ENCODE data around the gene MAP2K4.
"Not testable (repeated sequence)": the region's sequence is repeated elsewhere in the genome, so short reads cannot be mapped to it uniquely, and the experiment has no call there.

MAP2K4 gene

DNA sequence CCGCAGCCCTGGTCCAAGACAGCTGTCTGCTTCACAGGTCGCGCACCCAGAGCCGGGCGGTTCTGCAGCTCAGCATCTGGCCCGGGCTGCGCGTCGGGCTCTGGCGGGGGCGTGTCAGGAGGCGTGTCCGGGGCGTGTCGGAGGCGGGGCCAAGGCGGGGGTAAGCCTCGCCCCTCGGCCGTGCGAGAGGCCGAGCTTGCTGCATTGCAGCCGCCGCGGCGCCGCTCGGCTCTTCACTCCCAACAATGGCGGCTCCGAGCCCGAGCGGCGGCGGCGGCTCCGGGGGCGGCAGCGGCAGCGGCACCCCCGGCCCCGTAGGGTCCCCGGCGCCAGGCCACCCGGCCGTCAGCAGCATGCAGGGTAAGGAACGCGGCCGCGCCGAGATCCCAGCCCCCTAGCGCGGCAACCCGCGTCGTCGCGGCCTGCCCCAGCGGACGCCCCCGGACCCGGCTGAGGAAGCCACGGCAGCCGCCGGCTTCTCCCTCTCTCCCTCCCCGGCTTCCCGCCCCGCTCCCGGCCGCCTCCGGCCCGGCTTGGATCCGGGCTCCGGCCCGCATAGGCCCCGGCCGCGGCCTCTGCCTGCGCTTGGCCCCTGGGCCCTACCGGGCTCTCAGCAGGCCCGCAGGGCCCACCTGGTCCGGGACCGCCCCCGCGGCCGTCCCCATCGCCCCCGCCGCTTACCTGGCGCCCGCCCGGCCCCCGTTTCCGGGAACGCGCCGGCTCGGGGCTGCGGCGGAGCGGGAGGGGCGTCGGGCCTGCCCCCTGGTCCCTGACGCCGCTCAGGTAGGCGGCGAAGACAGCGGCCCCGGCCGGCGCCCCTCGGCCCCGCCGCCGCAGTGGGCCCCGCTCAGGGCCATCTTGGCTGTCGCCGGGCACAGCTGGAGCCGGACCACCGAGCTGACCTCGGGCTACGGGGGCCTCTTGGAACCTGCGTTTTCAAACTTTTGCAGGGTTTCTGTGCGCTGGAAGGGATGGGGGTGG is at the start of gene MAP2K4:
MAP2K4 (plus strand) TSS at position 236 of the 981 bp plus-strand sequence; CDS start at position 246, 10 bp downstream.
- peak; percentile 82 to 90 for DNase-seq (ENCODE audit: low read depth in 2 of 2)

DNA sequence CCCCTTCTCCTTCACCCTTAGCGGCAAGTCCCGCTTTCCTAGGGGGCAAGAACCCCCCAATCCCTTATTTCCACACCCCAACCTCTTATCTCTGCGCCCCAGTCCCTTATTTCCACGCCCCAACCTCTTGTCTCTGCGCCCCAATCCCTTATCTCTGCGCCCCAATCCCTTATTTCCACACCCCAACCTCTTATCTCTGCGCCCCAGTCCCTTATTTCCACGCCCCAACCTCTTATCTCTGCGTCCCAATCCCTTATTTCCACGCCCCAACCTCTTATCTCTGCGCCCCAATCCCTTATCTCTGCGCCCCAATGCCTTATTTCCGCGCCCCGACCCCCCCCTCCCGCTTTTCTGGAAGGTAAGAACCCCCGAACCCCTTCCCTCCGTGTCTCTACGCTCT is 47.9 kb upstream of the MAP2K4 start:
- not testable (repeated sequence) for DNase-seq (ENCODE audit: low read depth in 2 of 2)

DNA sequence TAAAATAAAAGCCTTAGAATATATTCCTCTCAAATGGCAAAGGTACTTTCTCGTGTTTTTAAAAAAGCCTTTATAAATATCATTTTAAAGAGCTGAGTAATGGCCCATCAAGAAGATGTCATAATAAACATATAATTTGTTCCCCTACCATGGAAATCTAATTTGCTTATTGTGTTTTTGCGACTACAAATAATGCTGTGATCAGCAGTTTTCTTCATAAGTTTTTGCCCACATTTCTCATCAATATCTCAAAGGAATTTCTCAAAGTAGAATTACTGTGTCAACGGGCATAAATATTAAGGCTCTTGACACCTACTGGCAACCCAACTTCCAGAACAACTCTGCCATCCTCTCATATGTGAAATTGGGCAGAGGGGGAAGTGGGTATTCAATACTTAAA is 40.9 kb upstream of the MAP2K4 start:
- DNase-seq (ENCODE audit: low read depth in 2 of 2) = no peak

DNA sequence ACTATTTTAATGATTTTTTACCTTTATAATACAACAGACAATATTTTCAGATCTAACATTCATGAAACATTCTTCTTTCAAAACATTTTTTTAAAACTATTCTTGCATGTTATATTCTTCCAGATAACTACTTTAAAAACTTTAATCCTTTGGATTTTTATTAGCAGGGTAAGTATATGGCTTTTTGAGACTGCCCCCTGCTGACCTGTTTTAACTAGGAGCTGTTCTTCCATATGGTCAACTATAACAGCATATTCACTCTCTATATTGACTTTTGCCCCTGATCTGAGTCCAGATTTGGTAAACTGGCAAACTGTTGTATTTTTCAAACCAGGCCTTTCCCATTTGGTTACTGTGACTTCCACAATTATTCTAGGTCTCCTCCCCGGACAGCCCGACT is 39.9 kb upstream of the MAP2K4 start:
- no peak for DNase-seq (ENCODE audit: low read depth in 2 of 2)

DNA sequence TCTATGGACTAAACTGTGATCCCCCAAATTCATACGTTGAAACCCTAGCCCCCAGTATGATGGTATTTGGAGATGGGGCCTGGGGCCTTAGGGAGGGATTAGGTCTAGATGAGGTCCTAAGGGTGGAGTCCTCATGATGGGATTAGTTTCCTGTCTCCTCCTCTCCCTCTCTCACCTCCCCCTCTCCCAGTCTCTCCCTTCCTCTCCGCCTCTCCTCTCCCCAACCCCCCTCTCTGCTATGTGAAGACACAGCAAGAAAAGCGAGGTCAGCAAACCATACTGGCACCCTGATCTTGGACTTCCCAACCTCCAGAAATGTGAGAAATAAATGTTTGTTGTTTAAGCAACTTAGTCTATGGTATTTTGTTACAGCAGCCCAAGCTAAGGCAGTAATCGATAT is 38.8 kb upstream of the MAP2K4 start:
- DNase-seq (ENCODE audit: low read depth in 2 of 2) = no peak

DNA sequence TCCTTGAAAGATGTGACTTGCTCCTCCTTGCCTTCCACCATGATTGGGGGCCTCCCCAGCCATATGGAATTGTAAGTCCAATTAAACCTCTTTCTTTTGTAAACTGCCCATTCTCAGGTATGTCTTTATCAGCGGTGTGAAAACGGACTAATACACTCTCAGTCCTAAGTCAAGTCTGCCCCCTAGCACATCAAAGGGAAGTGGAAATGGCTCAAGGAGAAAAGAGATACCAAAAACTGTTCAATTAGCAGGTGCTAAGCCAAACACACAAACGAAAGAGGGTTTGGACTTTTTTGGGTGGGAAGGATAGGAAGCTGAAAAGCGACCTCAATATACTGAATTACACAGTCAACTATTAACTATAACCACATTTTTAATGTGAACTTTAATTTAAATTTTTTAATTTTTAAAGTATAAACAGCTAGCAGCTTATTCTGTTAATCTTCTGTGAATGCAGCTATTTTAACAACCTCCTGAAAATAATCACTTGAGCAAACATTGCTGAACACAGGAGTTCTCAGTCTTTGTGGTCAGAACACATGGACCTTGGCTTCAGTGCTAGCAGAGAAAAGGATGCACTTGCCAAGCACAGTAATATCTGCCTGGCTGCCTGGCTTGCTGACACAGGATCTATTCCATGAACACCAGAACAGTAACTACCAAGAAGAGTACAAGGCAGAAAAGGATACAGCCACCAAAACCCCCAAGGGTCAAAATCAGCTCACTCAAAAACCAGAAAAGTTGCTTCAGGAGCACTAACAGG is 34.3 kb upstream of the MAP2K4 start:
- no peak for DNase-seq (ENCODE audit: low read depth in 2 of 2)

DNA sequence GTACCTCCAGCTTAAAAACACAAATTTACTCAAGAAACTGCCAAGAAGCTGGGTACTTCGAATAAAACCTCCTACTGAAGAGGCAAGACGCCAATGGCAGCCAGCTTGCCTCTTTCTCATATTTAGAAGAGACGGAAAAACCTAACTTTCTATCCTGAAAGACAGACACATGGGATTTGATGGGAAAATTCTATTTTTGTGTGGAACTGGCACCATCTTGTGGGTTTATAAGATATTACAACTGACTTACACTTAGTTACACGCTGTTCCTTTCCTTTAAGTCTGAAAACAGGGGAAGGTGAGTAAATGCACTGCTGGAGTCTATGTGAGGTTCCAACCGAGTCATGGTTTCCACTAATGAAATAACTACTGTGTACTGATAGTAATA is 33.7 kb upstream of the MAP2K4 start:
- DNase-seq (ENCODE audit: low read depth in 2 of 2) = no peak

DNA sequence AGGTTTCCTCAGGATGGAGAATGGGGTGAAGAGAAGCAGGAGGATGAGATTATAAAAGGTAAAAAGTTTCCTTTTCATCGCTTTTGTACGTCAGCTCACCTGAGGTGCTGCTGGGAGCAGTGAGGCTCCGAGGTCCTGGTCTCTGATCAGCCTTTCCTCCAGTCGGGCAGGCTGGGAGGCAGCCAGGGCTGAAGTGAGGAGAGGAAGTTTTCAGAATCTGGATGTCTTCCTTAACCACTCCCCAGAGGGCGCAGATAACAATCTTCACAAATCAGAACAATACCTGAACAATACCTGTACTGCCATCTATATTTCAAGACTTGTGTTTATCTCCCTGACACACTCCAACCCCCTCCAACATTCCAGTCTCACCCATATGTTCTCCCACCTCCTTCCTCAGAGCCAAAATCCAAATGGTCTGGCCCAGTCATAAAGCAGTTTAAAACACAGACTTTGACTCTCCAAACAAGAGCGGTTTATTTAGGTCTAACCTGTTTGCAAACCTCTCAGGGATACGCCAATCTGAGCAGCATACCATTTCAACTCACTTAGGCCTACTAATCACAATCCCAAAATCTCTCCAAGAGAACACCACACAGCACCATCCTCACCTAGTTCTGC is 30.2 kb upstream of the MAP2K4 start:
- no peak for DNase-seq (ENCODE audit: low read depth in 2 of 2)

DNA sequence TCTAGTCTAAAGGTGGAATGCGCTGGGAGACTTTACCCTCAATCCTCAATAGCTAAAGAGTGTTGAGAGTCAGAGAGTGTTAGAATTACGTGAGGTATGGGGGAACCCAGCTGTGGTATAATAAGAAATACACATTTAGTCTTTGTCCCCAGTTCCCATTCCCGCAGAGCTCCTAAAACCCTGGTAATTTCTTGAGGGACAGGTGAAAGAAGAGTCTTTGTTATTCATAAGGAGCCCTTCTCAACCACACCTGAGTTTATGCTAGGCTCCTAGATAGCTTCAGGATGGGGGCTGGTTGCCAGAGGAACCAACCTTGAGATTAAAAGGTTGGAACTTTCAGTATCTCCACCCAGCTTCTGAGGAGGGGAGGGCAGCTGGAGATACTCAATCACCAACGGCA is 29.2 kb upstream of the MAP2K4 start:
- no peak for DNase-seq (ENCODE audit: low read depth in 2 of 2)

DNA sequence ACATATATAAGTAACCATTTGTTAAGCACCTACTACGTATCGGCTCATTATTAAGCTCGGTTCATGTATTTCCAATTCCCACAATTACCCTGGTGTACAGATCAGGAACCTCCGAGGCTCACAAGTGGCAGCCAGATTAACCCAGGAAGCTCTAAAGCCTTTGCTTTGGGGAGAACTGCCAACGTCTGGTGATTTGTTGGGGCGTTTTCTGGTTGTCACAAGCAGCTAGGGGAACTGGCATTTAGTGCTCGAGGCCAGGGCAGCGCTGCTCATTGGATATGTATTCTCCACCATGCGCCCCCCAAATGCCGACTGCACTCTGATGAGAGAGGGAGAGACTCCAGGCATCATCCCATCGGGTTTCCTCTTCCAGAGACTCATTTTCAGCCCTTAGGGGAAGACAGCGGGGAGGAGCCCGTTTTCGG is 23.9 kb upstream of the MAP2K4 start:
- DNase-seq (ENCODE audit: low read depth in 2 of 2) = peak in 1 of 2 donors; percentile 12

DNA sequence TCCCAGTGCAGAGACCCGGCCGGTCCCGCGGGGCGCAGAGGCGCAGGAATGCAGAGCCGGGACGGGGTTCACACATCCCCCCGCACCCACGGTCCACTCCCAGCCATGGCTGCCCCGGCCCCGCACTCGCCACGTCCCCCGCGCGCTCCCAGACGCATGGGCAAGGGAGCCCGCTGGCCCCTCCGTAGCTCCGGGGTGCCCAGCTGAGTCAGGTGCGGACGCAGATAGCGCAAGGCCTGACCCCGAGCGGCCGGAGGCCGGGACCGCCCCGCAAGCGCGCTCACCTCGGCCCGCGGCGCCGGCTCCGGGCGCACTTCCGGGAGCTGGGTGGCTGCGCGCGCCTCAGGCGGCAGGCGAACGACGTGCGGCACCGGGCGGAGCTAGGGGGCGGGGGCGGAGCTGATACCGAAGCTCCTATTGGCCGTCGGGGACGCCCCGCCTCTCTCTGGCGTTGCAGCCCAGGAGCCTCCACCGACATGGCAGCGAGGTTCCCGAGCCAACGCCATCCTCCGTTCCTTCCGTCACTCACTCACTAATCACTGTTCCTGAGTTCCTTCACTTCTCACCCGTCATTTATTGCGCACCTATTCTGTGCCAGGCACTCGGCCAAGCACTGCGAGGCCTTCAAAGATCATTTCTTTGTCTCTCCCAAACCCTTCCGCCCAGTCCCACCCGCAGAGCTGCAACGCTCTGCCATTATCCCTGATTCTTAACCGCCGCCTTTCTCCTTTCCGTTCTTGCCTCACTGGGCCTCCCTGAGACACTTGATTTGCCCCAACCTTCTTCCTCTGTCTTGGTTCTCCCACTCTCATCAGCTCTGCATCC is 23.3 kb upstream of the MAP2K4 start, which contains the start of gene ZNF18:
ZNF18 (minus strand) TSS at position 329 of the 825 bp plus-strand sequence. CDS start 4,646 bp downstream, outside the sequence.
- DNase-seq (ENCODE audit: low read depth in 2 of 2) = peak; percentile 88 to 95

DNA sequence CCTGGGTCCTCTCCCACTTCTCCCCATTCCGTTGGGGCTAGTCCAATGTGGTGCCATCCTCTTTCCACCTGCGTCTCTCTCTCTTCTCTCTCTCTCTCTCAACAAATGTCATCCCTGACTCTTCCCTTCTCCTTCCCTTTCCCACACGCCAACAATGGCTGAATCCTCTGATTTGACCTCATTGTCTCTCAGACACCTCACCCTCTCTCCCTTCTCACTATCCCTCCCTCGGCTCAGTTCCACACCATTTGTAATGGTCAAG is 22.8 kb upstream of the MAP2K4 start:
- no peak for DNase-seq (ENCODE audit: low read depth in 2 of 2)

DNA sequence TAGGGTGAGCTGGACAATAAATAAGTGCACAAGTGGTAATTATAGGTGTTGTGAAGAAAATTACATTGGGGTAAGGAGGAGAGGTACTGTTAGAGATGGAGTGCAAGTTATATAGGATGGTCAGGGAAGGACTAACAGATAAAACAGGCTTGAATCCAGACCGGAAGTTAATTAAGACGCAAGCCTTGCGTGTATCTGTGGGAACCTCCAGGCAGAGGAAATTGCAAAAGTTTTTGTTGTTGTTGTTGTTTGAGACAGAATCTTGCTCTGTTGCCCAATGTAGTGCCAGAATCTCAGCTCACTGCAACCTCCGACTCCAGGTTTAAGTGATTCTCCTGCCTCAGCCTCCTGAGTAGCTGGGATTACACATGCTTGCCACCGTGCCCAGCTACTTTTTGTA is 21.0 kb upstream of the MAP2K4 start:
- no peak for DNase-seq (ENCODE audit: low read depth in 2 of 2)

DNA sequence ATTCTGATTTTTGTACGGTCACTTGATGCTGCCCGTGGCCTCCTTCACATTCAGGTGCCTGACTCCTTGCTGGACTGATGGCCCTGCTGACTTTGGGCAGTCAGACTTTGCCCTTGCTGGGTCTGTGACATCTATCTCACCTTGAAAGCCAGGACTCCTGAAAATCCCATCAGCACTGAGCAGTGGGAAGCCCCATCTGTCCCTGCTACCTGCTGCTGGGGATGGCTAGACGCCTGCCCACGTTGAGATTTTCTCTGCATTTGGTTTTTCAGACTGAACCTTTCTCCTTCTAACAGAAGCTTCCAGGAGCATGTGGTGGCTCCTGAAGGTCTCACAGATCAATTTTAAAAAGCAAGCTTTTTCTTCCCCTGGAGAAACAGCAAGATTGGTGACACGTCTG is 13.2 kb upstream of the MAP2K4 start:
- no peak for DNase-seq (ENCODE audit: low read depth in 2 of 2)

DNA sequence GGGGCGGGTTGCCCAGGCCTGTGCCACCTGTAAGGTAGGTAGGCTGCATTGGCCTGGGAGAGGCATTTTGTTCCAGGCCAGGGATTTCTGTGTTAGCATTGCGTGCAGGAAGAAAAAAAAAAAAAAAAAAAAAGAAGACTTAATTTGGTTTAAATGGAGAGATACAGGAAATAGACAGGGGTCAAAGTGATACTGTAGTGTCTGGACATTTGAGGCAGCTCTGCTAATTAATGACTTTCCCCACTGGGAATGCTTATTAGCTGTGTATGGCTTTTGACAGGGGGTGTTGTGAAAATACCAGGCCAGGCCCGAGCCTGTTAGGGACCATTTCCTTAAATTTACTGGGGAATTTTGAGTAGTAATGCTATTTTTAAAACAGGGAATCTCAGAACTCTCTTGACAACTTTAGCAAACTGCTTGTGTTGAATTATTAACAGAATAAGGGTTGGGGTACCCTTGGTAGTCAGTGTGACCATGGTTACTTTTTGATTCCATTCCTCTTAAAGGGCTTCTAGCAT is 1.0 kb downstream of the MAP2K4 start:
- no peak for DNase-seq (ENCODE audit: low read depth in 2 of 2)

DNA sequence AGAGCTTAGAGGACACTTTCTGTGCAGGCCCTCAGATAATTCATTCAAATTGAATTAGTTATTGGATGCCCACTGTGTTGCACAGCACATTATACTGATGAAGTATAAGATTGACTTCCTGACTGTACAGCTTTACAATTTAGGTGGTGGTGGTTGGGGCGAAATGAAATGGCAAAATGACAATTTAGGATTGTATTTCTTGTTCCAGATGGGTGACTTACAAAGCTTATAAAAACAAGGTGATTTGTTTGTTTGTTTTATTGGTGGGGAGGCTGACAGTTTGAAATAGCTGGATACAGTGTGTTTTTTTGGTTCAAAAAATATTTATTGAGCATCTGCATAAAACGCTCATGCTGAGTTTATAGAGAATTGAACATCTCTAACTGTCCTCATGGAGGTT is 1.6 kb downstream of the MAP2K4 start:
- no peak for DNase-seq (ENCODE audit: low read depth in 2 of 2)

DNA sequence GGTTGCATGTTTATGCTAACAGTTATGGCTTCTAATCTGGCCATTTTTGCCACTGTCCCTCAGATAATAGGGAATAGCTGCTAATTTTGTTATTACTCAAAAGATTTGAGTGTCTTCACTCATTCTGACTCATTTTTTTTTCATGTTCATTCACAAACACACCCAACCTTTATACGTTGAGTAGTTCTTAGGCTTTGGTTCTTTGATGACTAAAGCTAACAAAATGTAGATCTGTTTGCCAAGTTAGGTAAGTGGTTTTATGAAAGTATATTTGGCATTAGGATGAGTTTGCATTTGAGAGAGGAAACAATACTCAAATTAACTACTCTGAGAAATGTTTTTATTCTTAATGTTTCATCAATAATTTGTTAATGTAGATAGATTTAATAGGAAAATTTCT is 3.6 kb downstream of the MAP2K4 start:
- no peak for DNase-seq (ENCODE audit: low read depth in 2 of 2)

DNA sequence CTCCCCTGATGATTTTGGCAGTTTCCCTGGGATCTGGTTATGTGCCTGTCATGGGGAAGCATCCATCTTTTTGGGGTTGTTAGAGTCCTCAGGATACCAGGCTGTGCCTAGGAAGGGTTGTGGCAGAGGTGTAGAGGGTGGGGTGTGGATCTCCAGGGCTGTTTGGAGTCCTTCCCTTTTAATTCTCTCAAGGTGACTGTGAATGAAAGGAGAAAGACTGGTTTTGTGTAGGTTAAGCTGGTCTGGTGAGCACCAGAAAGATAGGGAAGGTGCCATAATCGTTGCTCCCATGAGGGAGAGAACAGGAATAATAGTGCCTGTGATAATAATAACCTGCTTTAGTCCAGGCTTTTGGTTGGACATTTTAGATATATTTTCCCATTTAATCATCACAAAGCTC is 7.0 kb downstream of the MAP2K4 start:
- no peak for DNase-seq (ENCODE audit: low read depth in 2 of 2)

DNA sequence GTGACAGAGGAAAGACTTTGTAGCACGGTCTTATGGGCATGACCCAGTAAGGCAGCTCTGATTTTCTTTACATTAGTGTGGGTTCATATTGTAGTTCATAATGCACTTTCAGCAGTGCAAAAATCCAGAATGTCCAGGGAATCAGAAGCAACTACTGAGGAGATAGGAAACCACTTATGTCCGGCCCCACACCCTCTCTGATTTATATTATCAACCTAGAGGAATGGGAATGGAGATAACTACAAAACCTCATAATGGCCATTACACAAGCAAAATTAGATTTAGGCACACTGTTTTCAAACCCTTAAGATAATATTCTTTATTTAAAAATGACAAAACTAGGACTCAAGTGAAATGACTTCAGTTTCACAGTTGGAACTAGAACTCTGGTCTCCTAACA is 7.9 kb downstream of the MAP2K4 start:
- no peak for DNase-seq (ENCODE audit: low read depth in 2 of 2)

DNA sequence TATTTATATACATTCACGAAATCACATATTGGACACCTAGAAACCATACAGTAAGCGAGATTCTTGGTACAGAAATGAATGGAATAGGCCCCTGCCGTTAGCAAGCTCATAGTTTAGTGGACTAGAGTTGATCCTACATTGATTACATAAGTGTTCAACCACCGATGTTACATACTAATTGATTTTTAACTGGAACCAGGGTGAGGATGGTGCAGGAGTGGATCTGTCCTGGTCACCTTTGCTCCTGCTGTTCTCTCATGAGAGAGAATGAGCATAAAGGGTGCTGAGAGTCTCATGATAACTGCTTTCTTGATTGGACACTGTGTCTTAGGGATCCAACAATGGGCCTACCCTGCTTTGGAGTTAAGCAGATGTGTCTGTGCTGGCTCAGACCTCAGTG is 13.9 kb downstream of the MAP2K4 start:
- no peak for DNase-seq (ENCODE audit: low read depth in 2 of 2)

DNA sequence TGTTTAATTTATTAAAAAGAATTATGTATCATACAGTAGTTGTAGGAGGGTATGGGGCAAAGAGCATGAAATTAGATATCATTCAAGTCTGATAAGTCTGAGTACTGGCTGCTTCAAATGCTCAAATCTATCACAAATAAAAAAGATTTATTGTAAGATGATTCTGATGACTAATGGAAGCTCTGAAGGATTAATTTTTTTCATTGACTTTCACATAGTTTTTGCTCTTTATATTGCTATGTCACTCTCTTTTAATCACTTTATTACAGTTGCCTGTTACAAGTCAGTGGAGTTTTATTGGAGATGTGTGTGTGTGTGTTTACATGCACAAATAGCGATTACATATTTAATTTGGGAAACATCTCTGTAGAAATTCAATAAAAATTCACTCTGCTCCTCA is 15.0 kb downstream of the MAP2K4 start:
- no peak for DNase-seq (ENCODE audit: low read depth in 2 of 2)

Data from stimulated activated CD4-positive, alpha-beta T cell treated with anti-CD3 and anti-CD28 coated beads, Interleukin-15, amount 100 ng/mL, for 48 hours (primary cell).